Measurements from ENCODE around the gene H2AZ2. TPM values are rescaled to one million over a fixed set of nuclear protein-coding genes. Genes with fewer than 3 reads are reported as not detected.

The H2AZ2 gene
- total RNA-seq, 1 experiment from 2014 or later = 139 TPM

DNA sequence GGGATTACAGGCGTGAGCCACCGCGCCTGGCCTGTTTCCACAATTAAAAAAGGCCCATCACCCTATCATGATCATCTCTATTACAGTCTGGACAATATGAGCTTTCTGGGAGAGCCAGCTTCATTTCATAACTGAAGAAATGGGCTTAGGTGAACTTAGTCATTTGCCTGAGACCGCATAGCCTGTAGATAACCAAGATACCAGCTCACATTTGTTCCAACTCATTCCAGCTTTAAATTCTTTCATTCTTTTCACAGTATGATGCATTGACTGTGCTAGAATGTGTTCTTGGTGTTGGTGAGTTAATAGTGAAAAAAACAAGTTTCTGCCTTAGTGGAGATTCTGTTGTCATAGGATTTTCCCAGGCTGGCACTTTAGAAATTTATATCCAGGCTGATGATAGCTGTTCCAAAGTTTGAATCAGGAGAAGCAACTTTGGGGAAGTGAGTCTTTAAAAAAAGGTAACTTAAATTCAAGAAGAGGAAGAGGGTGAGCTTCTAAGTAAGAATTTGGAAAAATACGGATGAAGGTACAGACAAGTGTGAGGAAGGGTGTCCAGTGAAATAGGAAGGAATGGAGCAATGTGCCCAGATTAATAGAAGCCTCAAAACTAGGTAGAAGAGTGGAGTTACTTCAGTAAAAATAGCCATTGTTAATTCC, 2.1 kb upstream of the H2AZ2 start:
- ChIA-PET POLR2A (interaction anchor here (0.7 to 8.1 kb wide), 6 partner anchors 23 to 211 kb away, joined by 3 to 140 read pairs (median 15); partner anchors contain the start of genes PPIA and PURB), CTCF (interaction anchor here (0.6 to 1.9 kb wide), 7 partner anchors 12 to 285 kb away, joined by 3 to 7 read pairs (median 4); no protein-coding TSS in a partner anchor)
- no peak overlapping the region for H3K4me3 Mint-ChIP-seq (ENCODE audit: unreplicated experiment)
- no peak for DNase-seq (ENCODE audit: unreplicated experiment)
- TF ChIP-seq, protein P1, sequence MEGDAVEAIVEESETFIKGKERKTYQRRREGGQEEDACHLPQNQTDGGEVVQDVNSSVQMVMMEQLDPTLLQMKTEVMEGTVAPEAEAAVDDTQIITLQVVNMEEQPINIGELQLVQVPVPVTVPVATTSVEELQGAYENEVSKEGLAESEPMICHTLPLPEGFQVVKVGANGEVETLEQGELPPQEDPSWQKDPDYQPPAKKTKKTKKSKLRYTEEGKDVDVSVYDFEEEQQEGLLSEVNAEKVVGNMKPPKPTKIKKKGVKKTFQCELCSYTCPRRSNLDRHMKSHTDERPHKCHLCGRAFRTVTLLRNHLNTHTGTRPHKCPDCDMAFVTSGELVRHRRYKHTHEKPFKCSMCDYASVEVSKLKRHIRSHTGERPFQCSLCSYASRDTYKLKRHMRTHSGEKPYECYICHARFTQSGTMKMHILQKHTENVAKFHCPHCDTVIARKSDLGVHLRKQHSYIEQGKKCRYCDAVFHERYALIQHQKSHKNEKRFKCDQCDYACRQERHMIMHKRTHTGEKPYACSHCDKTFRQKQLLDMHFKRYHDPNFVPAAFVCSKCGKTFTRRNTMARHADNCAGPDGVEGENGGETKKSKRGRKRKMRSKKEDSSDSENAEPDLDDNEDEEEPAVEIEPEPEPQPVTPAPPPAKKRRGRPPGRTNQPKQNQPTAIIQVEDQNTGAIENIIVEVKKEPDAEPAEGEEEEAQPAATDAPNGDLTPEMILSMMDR (IDR thresholded peaks at IDR 0.05; ENCODE audit: unreplicated experiment) = no peak
- peaks cover 11% of the 10 kb centered on the region for H3K4me1 Mint-ChIP-seq (ENCODE audit: insufficient read depth, unreplicated experiment)
- H3K27ac Mint-ChIP-seq (ENCODE audit: low read depth, unreplicated experiment) = no peak overlapping the region
- H3K9me3 Mint-ChIP-seq (ENCODE audit: unreplicated experiment) = no peaks in the 10 kb centered on the region
- H3K27me3 Mint-ChIP-seq (ENCODE audit: insufficient read depth, unreplicated experiment) = no peaks in the 10 kb centered on the region
- BruUV-seq (replicated peaks) = no TSS peak
- H3K36me3 Mint-ChIP-seq (ENCODE audit: insufficient read depth, unreplicated experiment) = peaks cover 12% of the 10 kb centered on the region
- intact Hi-C loops (cut with micrococcal nuclease) = loop anchor here (5.0 to 10.0 kb wide), 2 partner anchors 78 to 175 kb away; no protein-coding TSS in a partner anchor

DNA sequence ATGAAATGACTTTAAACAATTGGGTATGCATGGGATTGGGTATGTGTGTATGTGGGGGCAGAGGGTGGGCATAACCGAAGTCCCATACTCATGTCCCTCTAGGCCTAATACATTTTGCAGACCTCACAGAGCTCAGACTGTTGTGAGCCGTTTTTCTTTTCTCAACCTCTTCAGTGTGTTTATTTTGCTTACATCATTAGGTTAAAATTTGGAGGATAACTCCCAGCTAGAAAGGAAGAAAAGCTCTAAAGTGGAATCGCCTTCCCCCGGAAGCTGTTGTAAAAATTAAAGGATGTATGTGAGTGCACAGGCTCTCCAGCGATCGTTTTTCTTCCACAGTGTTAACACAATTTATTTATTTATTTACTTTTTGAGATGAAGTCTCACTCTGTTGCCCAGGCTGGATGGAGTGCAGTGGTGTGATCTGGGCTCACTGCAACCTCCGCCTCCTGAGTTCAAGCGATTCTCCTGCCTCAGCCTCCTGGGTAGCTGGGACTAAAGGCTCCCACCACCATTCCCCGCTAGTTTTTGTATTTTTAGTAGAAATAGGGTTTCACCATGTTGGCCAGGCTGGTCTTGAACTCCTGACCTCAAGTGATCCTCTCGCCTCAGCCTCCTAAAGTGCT, 1.5 kb upstream of the H2AZ2 start:
- ChIA-PET CTCF (interaction anchor here (0.6 to 1.9 kb wide), 9 partner anchors 8 to 286 kb away, joined by 3 to 11 read pairs (median 6); no protein-coding TSS in a partner anchor), POLR2A (interaction anchor here (0.6 to 8.1 kb wide), 15 partner anchors 18 to 275 kb away, joined by 3 to 140 read pairs (median 8); partner anchors contain the start of genes DDX56, PPIA, PURB and TBRG4)
- H3K9me3 Mint-ChIP-seq (ENCODE audit: unreplicated experiment) = no peaks in the 10 kb centered on the region
- no peaks in the 10 kb centered on the region for H3K27me3 Mint-ChIP-seq (ENCODE audit: insufficient read depth, unreplicated experiment)
- no TSS peak for BruUV-seq (replicated peaks)
- no peak for DNase-seq (ENCODE audit: unreplicated experiment)
- TF ChIP-seq, protein P1 (IDR thresholded peaks at IDR 0.05; ENCODE audit: unreplicated experiment) = no peak
- H3K4me1 Mint-ChIP-seq (ENCODE audit: insufficient read depth, unreplicated experiment) = peaks cover 11% of the 10 kb centered on the region
- no peak overlapping the region for H3K27ac Mint-ChIP-seq (ENCODE audit: low read depth, unreplicated experiment)
- peaks cover 12% of the 10 kb centered on the region for H3K36me3 Mint-ChIP-seq (ENCODE audit: insufficient read depth, unreplicated experiment)
- intact Hi-C loops (cut with micrococcal nuclease) = loop anchor here (5.0 to 10.0 kb wide), 2 partner anchors 77 to 175 kb away; no protein-coding TSS in a partner anchor
- H3K4me3 Mint-ChIP-seq (ENCODE audit: unreplicated experiment) = peak overlapping the region; percentile 87

DNA sequence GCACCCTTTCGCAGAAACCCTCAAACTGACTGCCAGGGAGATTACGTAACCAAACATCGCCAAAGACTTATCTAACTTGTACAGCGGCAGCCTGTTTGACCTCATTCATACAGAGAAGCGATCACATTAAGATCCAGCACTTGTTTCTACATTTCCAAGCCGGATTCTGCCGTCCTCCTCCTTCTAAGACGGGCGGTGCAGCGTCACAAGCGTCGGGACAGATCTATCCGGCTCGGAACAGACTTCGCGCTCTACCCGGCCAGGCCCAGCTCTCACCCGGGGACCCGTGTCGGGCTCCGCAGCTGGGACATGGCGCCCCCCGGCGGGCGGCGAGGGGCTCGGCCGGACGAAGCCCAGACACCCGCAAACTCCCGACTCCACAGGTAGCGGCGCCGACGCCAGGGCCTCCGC, 373 bp downstream of the H2AZ2 start:
- peaks cover 12% of the 10 kb centered on the region for H3K4me1 Mint-ChIP-seq (ENCODE audit: insufficient read depth, unreplicated experiment)
- TF ChIP-seq, protein P1 (IDR thresholded peaks at IDR 0.05; ENCODE audit: unreplicated experiment) = peak; percentile 92
- no peaks in the 10 kb centered on the region for H3K27me3 Mint-ChIP-seq (ENCODE audit: insufficient read depth, unreplicated experiment)
- peak overlapping the region; percentile 90 for H3K27ac Mint-ChIP-seq (ENCODE audit: low read depth, unreplicated experiment)
- peak overlapping the region; percentile 87 for H3K4me3 Mint-ChIP-seq (ENCODE audit: unreplicated experiment)
- ChIA-PET CTCF (interaction anchor here (0.5 to 1.9 kb wide), 7 partner anchors 10 to 288 kb away, joined by 3 to 8 read pairs (median 3); no protein-coding TSS in a partner anchor), POLR2A (interaction anchor here (0.6 to 8.1 kb wide), 32 partner anchors 9 to 357 kb away, joined by 3 to 140 read pairs (median 5); partner anchors contain the start of genes CCM2, DDX56, NUDCD3 and OGDH)
- BruUV-seq (replicated peaks) = no TSS peak
- H3K9me3 Mint-ChIP-seq (ENCODE audit: unreplicated experiment) = no peaks in the 10 kb centered on the region
- peaks cover 12% of the 10 kb centered on the region for H3K36me3 Mint-ChIP-seq (ENCODE audit: insufficient read depth, unreplicated experiment)
- intact Hi-C loops (cut with micrococcal nuclease) = loop anchor here (1.0 to 10.0 kb wide), 4 partner anchors 50 to 259 kb away; no protein-coding TSS in a partner anchor
- DNase-seq (ENCODE audit: unreplicated experiment) = peak; percentile 81

Measured in MCF 10A (cell line).